Measurements from ENCODE around the gene SLC20A1. TPM values are rescaled to one million over a fixed set of nuclear protein-coding genes. Genes with fewer than 3 reads are reported as not detected.

Gene SLC20A1
- total RNA-seq, 1 experiment from 2014 or later: 99.9 TPM

DNA sequence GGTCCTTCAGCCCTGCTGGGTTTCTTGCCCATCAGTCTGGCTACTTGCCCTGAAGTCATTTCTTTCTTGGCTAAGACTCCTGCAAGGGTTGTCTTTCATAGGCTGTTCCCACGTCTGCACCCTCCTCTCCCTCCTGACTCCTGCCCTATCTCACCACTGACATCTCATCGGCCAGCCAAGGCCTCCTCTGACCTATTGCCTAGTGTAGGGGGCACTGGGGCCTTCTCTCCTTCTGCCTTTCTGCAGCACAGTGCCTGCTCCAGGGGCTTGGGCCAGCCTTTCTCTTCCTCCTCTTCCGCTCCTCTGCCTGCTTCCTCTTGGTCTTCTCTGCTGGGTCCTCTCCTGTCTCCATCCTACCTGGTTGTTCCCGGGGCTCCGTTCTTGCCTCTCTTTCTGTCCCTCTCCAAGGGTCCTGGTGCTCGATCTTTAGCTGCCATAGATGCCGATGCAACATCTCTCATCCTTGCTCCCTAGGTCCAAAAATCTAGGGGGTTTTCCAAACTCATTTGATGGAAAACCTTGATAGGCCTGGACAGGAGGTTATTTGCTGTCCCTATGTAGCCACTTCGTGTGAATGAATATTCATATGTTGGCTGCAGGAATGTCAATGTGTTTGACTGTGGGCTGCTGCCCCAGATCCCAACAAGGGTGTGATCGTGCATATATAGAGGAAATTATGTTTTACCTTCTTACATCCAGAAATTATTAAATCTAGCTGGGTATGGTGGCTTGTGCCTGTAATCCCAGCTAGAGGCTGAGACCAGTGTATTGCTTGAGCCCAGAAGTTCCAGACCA, 65.4 kb downstream of the SLC20A1 start:
- H2AFZ ChIP-seq: no peak overlapping the region
- H3K9me2 ChIP-seq (ENCODE audit: insufficient read depth): no peaks in the 10 kb centered on the region
- H3K4me3 ChIP-seq: no peak overlapping the region
- BruUV-seq (replicated peaks): no TSS peak
- no peaks in the 10 kb centered on the region for H3K79me2 ChIP-seq (ENCODE audit: low read depth)
- no peaks in the 10 kb centered on the region for H3K27me3 ChIP-seq (ENCODE audit: insufficient read depth, low read depth)
- no peaks in the 10 kb centered on the region for H3K9me3 ChIP-seq (ENCODE audit: insufficient read depth, low read depth)
- H3K36me3 ChIP-seq (ENCODE audit: low read depth): no peaks in the 10 kb centered on the region
- no peak for DNase-seq
- no peak overlapping the region for H3K27ac ChIP-seq
- H4K20me1 ChIP-seq (ENCODE audit: insufficient read depth): no peaks in the 10 kb centered on the region
- no peak for TF ChIP-seq EZH2 (IDR thresholded peaks at IDR 0.05; ENCODE audit: low read depth)
- TF ChIP-seq, protein P1, sequence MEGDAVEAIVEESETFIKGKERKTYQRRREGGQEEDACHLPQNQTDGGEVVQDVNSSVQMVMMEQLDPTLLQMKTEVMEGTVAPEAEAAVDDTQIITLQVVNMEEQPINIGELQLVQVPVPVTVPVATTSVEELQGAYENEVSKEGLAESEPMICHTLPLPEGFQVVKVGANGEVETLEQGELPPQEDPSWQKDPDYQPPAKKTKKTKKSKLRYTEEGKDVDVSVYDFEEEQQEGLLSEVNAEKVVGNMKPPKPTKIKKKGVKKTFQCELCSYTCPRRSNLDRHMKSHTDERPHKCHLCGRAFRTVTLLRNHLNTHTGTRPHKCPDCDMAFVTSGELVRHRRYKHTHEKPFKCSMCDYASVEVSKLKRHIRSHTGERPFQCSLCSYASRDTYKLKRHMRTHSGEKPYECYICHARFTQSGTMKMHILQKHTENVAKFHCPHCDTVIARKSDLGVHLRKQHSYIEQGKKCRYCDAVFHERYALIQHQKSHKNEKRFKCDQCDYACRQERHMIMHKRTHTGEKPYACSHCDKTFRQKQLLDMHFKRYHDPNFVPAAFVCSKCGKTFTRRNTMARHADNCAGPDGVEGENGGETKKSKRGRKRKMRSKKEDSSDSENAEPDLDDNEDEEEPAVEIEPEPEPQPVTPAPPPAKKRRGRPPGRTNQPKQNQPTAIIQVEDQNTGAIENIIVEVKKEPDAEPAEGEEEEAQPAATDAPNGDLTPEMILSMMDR (conservative IDR thresholded peaks at IDR 0.05): no peak
- no peak overlapping the region for H3K4me2 ChIP-seq
- intact Hi-C loops (cut with micrococcal nuclease; ENCODE audit: unreplicated experiment): no loop called here
- 0 out of 2 replicates have a peak, but pooled peaks cover 4% of the 10 kb centered on the region for H3F3A ChIP-seq (ENCODE audit: insufficient read depth, low read depth)
- H3K4me1 ChIP-seq (replicated peaks; ENCODE audit: insufficient read depth): peaks cover 19% of the 10 kb centered on the region
- ChIA-PET CTCF (no interaction called here), POLR2A (ENCODE audit: unreplicated experiment) (no interaction called here)

- Histone ChIP-seq H4K20me1 (ENCODE audit: insufficient read depth) (no peaks in the 10 kb centered on the region), H3K4me1 (replicated peaks; ENCODE audit: insufficient read depth) (peaks cover 13% of the 10 kb centered on the region), H3K4me2 (no peak overlapping the region), H3K4me3 (no peak overlapping the region), H2AFZ (no peak overlapping the region), H3K27me3 (ENCODE audit: insufficient read depth, low read depth) (no peaks in the 10 kb centered on the region), H3K9me2 (ENCODE audit: insufficient read depth) (no peaks in the 10 kb centered on the region), H3K9me3 (ENCODE audit: insufficient read depth, low read depth) (no peaks in the 10 kb centered on the region), H3K79me2 (ENCODE audit: low read depth) (no peaks in the 10 kb centered on the region), H3F3A (ENCODE audit: insufficient read depth, low read depth) (peaks cover 5% of the 10 kb centered on the region; the same call in 1 of the 2 replicates), H3K36me3 (ENCODE audit: low read depth) (no peaks in the 10 kb centered on the region), H3K27ac (no peak overlapping the region)
- ChIA-PET POLR2A (ENCODE audit: unreplicated experiment) (no interaction called here), CTCF (no interaction called here)
- intact Hi-C loops (cut with micrococcal nuclease; ENCODE audit: unreplicated experiment): no loop called here
- no peak for TF ChIP-seq EZH2 (IDR thresholded peaks at IDR 0.05; ENCODE audit: low read depth)
- TF ChIP-seq, protein P1 (conservative IDR thresholded peaks at IDR 0.05): no peak
- no peak for DNase-seq
- no TSS peak for BruUV-seq (replicated peaks)
These were observed 66.7 kb downstream of the SLC20A1 start for GRCh38 chr2:112712465-112712864.

GRCh38 chr2:112712903-112713584, 67.3 kb downstream of the SLC20A1 start:
- TF ChIP-seq, protein P1 (conservative IDR thresholded peaks at IDR 0.05): no peak
- no peak for TF ChIP-seq EZH2 (IDR thresholded peaks at IDR 0.05; ENCODE audit: low read depth)
- BruUV-seq (replicated peaks): no TSS peak
- Histone ChIP-seq H3K4me2 (no peak overlapping the region), H3F3A (ENCODE audit: insufficient read depth, low read depth) (peaks cover 7% of the 10 kb centered on the region; the same call in 1 of the 2 replicates), H2AFZ (no peak overlapping the region), H3K27ac (no peak overlapping the region), H4K20me1 (ENCODE audit: insufficient read depth) (no peaks in the 10 kb centered on the region), H3K27me3 (ENCODE audit: insufficient read depth, low read depth) (no peaks in the 10 kb centered on the region), H3K9me2 (ENCODE audit: insufficient read depth) (no peaks in the 10 kb centered on the region), H3K4me3 (no peak overlapping the region), H3K36me3 (ENCODE audit: low read depth) (no peaks in the 10 kb centered on the region), H3K9me3 (ENCODE audit: insufficient read depth, low read depth) (no peaks in the 10 kb centered on the region), H3K79me2 (ENCODE audit: low read depth) (no peaks in the 10 kb centered on the region), H3K4me1 (replicated peaks; ENCODE audit: insufficient read depth) (peaks cover 13% of the 10 kb centered on the region)
- DNase-seq: peak; percentile 38 to 56
- CTCF ChIA-PET: no interaction called here
- intact Hi-C loops (cut with micrococcal nuclease; ENCODE audit: unreplicated experiment): no loop called here
- POLR2A ChIA-PET (ENCODE audit: unreplicated experiment): no interaction called here

Other genes with a start within 250 kb of the SLC20A1 start
- 5.0 and 7.0 TPM in 2 replicates for gene RGPD8, start 212.3 kb upstream of the SLC20A1 start, total RNA-seq (2021)
- 25.4 and 26.1 TPM in 2 replicates for gene TTL, start 163.8 kb upstream of the SLC20A1 start, total RNA-seq (2021)
- 27.7 and 30.0 TPM in 2 replicates for gene POLR1B, start 103.5 kb upstream of the SLC20A1 start, total RNA-seq (2021)
- gene CHCHD5, start 61.3 kb upstream of the SLC20A1 start, total RNA-seq (2021): 38.4 and 64.3 TPM in 2 replicates
- gene NT5DC4, start 75.1 kb downstream of the SLC20A1 start, total RNA-seq (2021): 6.1 and 6.5 TPM in 2 replicates
- 17.7 and 28.7 TPM in 2 replicates for gene CKAP2L, start 118.7 kb downstream of the SLC20A1 start, total RNA-seq (2021)
- gene IL1A, start 138.6 kb downstream of the SLC20A1 start, total RNA-seq (2021): 0.55 TPM in 2 replicates
- gene IL1B, start 190.8 kb downstream of the SLC20A1 start, total RNA-seq (2021): 1.4 TPM in 2 replicates